GM15510 (cell line): ENCODE data around the gene HES6.
A peak's percentile ranks its signal among the peaks of the same experiment; 100 is the strongest.

ENCODE experiments used
- POLR2A ChIP-seq: IDR thresholded peaks from 3 replicates; pipeline ENCODE4 v1.6.1; 2011; ENCODE audit warnings: borderline replicate concordance; ENCODE audit not compliant: insufficient read length; ENCODE audit errors: extremely low read depth

HES6 gene

GRCh38 chr2:238235856-238236255 lies 4.0 kb downstream of the HES6 start:
- TF ChIP-seq POLR2A, result no peak

GRCh38 chr2:238235331-238235732 lies 4.5 kb downstream of the HES6 start:
- no peak for TF ChIP-seq POLR2A

DNA sequence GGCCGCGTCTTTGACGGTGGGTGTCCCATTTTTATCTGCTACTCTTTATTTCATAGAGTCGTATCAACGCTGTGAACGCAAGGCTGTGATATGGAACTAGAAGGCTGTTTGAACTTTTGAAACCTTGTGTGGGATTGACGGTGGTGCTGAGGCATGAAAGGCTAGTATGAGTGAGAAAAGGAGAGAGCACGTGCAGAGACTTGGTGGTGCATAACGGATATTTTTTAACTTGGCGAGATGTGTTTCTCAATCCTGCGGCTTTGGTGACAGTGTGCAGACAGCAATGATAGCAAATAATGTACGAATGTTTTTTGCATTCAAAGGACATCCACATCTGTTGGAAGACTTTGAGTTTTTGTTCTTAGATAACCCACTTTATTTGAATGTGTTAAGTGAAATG lies 6.2 kb downstream of the HES6 start:
- TF ChIP-seq POLR2A, result no peak

- no peak for TF ChIP-seq POLR2A
Measured at GRCh38 chr2:238231809-238232208, 8.0 kb downstream of the HES6 start.

DNA sequence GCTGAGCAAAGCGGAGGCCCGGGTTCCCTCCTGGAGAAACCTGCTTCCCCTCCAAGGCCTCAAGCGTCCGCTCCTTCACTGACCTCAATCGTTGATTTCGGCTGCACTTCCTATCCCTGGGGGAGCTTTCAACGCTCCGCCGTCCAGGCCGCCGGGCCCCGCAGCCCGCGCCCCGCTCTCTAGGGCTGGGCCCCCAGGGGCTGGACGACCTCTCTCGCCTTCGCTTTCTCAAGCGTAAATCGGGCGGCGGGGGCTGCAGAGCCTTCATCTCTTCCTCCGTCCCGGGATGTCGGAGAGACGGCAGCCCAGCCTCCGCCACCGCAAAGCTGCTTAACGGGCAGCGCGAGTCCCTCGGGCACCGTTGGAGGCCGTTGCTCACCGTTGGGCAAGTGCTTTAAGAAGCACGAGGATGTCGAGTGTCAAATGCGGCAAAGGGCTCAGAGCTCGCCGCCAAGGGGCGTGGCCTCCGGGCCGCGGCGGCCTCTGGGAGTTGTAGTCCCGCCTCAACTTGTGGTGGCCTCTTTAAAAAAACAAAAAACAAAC lies 8.5 kb downstream of the HES6 start:
- TF ChIP-seq POLR2A, result peak; percentile 48

DNA sequence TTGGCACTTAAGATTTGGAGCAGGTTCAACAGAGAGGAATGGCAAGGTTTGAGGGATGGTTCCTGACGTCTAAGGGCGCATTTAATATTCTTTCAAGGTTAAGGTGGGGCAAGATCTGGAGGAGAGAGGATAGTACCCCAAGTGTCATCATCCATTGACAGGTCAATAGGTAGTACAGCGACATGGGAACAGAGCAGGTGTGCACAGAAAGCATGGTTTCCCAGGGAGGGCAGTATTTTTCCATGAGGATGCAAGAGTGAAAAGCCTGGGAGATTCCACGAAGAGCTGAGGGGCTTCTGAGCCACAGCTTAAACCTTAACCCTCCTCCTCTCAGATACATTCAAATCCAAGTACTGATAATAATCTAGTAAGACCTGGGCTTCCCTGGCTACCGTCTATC lies 9.1 kb downstream of the HES6 start:
- TF ChIP-seq POLR2A, result no peak

DNA sequence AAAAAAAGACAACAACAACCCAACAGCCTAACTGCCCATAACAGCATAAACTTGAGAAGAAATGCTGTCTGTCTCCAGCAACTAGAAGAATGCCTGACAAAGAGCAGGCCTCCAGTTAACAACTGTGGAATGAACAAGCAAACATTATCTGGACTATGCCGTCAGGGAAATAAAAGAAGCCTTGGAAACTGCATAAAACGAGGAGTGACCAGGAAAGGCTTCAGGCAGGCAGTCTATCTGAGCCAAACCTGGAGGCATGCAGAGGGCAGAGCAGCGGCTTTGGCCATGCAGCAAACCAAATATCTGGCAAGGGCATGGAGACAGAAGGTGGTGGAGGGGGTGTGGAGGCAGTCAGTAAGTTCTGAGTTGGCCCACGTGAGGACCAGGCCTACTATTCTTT lies 11.1 kb downstream of the HES6 start:
- no peak for TF ChIP-seq POLR2A

- TF ChIP-seq POLR2A, result no peak
Measured at GRCh38 chr2:238227587-238228032, 12.2 kb downstream of the HES6 start.

DNA sequence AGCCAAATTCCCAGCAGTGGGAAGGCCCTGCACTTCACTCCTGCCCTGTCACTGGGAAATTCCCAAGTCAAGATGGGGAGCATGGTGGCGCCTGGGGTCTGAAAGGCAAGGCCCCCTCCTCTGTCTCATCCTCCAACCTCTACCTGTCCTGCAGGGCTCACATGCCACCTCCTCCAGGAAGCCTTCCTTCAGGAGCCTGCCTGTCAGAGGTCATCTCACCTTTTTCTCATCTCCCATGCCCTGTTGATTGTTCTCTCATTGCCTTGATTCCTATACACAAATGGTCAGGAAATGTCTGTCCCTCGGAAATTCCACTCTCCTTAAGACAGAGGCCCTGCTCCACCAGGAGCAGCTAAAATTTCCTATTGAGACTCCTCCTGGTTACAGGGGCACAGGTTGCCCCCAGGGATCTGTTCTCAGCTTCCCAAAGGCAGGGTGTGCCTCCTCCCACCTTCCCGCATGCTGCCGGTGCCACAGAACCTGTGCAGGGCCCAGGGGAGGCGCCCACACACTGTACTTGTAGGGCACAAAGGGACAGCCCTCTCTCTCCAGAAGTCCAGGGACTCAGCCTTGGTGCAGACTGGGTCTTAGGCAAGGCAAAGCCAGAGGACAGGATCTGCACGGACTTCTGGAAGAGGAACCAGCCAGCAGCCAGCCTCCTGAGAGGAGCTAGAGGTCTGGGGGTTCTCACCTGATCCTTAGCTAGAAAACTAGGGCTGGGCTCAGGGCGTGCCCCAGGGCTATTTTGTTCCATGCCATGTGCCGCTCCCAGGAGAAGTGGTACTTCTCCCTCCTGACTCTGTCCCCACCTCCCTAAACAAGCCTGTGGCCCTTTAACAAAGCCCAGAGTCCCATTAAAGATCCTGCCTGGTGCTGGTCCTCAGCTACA lies 12.9 kb downstream of the HES6 start:
- no peak for TF ChIP-seq POLR2A

GRCh38 chr2:238225911-238226697 lies 13.7 kb downstream of the HES6 start:
- TF ChIP-seq POLR2A, result no peak

DNA sequence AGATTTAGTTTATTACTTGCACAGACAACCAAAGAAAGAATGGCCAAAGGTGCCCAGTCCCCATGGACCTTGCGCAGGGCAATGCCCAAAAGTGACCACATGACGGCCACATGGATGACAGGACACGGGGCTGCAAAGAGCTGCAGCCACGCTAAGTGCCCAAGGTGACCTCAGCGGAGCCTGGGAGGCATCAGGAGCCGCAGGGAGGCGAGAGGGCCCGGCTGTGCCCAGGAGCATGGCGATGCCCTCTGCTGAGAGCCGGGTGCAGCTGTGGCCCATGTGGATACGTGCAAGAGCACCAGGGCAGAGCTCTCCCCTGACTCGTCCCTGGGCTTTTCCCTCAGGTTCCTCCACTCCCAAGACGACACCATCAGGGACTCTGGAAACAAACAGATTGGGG lies 14.7 kb downstream of the HES6 start:
- no peak for TF ChIP-seq POLR2A

DNA sequence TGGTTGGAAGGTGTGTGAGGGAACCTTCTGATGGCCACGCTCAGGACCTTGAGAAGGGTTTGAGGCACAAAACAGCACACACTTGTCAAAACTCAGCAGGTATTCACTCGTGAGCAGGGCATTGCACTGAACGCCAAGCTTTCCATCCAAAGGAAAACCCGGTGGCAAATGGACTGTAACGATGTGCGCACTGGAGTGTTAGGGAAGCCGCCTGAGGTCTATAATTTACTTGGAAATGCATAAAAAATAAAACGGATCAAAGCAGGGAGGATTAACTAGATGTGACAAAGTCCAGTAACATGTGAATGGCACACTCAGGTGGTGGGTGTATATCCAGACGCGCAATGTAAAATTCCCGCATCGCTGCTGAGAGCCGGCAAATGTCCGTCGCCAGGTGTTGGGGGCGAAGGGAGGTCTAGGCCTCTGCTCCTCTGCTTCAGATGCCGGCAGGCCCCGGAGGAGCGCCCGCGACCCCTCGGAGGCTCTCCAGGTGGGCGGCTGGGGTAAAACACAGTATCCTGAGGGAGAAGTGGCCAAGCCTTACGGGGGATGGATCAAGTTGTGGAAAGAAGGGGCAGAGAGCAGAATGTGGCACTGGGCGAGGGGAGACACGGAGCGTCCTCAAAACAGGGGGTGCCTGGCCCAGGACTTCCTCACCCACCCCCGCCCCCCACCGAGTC lies 15.3 kb downstream of the HES6 start:
- no peak for TF ChIP-seq POLR2A

- TF ChIP-seq POLR2A, result peak; percentile 51
Measured at GRCh38 chr2:238220892-238221521, 18.8 kb downstream of the HES6 start.

DNA sequence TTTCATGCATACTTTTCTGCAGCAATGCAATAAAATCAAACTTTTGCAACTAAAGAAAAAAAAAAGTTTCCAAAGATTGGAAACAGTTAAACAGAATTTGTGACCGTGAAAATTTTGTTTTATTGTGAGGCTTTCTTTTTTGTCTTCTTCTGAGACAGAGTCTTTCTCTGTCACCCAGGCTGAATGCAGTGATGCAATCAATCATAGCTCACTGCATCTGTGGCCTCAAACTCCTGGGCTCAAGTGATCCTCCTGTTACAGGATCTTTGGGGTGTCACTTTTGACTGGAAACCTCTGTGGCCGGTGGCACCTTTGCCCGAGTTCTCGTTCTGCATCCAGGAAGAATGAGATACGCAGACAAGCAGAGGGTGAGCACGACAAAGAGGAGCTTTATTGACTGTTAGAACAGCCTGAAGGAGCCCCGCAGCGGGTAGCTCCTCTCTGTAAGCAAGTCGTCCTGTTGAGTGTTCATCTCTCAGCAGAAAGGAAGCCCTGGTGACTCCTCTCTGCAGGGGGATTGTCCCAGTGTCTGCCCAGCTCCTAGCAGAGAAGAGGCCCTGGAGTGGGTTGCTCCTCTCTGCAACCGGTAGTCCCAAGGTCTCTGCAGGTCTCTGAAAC lies 19.5 kb downstream of the HES6 start:
- TF ChIP-seq POLR2A, result no peak
